ENCODE results near the gene SUCLA2.
"Not testable (repeated sequence)": the region's sequence is repeated elsewhere in the genome, so short reads cannot be mapped to it uniquely, and the experiment has no call there.

SUCLA2 gene

DNA sequence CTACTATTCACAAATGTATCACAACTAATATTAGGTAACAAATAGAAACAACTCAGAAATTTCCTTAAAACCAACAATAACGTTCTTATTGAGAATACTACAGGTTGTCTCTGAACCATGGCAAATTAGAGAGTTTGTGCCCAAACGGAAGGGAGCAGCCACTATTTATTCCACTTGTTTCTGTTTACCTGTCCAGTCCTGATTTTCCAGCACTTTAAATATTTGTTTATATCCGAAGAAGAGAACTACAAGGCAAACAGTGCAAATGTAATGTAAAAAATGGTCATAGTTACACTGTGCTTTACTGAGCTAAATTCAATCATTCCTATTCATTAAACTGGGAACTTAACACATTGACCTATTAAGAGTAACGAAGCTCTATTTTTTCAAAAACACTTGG lies 9.2 kb downstream of the SUCLA2 start:
- DNase-seq (ENCODE audit: low read depth): no peak

GRCh38 chr13:47990920-47991466 lies 10.1 kb downstream of the SUCLA2 start:
- no peak for DNase-seq (ENCODE audit: low read depth)

- no peak for DNase-seq (ENCODE audit: low read depth)
Observed at GRCh38 chr13:47990427-47990826, 10.6 kb downstream of the SUCLA2 start.

GRCh38 chr13:47983070-47983469 lies 18.0 kb downstream of the SUCLA2 start:
- no peak for DNase-seq (ENCODE audit: low read depth)

DNA sequence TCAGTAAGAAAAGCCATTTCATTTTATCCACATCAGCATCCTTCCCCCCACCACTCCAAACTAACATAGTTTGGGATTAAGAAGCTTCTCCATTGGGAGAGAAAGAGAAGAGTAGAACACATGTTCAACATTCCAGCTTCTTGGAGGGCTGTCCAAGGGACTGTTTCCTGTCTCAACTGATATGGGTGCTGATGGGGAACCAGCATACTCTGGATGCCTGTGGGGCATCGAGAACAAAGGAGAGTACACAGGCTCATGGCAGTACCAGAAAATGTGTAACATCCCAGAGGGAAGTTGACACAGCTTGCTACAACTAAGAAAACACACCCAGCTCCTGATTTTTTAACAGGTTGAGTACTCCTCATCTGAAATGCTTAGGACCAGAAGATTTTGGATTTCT lies 24.7 kb downstream of the SUCLA2 start:
- no peak for DNase-seq (ENCODE audit: low read depth)

- DNase-seq (ENCODE audit: low read depth): no peak
Observed at GRCh38 chr13:47964863-47965262, 36.2 kb downstream of the SUCLA2 start.

GRCh38 chr13:47962237-47962636 lies 38.8 kb downstream of the SUCLA2 start:
- no peak for DNase-seq (ENCODE audit: low read depth)

DNA sequence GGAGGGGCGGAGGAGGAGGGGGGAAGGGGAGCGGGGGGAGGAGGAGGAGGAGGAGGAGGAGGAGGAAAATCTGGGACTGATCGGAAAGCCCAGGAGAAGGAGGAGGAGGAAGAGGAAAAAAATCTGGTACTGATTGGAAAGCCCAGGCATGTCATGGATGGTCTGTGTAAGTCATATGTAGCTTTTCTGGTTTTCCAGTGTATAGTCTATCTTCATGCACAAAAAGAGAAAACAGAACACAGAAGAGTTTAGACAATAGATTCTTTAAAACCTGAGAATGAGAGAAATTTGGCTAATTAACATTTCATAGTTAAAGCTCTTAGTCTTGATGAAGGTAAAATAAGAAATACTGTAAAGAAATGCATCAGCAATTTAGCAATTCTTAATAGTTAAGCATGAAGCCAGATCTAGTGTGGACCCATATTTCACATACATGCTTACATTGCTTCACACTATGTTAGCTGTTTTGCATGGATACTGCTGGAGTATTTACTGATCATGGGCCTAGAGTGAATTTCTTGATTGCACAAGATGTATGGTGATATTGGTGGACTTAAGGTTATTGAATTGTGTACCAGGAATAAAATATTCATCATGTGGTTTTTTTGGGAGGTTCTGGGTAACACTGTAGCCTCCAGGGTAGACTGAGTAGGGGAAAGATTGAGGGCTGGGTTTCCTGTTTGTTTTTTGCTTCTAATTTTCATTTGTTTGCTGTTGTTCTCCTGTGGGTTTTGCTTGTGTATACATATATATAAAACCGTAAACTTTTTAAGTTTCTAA lies 41.4 kb downstream of the SUCLA2 start:
- no peak for DNase-seq (ENCODE audit: low read depth)

- no peak for DNase-seq (ENCODE audit: low read depth)
Observed at GRCh38 chr13:47957073-47957472, 44.0 kb downstream of the SUCLA2 start.

GRCh38 chr13:47955836-47956235 lies 45.2 kb downstream of the SUCLA2 start:
- DNase-seq (ENCODE audit: low read depth): no peak

DNA sequence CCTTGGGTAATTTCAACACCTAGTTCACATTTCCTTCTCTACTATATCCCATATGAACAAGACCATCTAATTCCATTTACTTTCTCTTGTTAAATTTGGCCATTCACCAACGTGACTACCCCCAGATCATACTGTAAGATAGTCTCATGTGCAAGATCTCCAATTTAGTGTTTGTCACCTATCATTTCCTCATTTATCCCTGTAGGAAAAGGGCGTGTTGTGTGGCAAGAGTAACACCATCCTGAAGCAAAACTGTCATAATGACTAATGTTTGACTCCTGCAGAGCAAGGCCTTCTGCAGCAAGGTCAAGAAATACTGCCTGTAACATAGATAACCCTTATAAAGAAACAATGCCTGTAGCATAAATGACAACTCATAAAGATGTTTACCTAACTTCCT lies 51.3 kb downstream of the SUCLA2 start:
- no peak for DNase-seq (ENCODE audit: low read depth)

DNA sequence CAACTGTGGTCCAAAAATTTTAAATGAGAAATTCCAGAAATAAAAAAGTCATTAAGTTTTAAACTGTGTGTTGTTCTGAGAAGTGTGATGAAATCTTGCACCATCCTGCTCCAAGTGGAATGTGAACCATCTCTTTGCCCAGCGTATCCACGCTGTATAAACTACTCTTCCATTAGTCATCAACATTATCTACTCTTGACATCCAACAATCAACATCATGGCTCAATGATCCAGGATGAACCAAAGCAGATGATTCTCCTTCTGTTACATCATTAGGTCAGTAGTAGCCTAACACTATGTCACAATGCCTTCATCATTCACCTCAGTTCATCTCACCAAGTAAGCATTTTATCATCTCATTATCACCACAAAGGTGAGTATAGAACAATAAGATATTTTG lies 55.3 kb downstream of the SUCLA2 start:
- no peak for DNase-seq (ENCODE audit: low read depth)

GRCh38 chr13:47945146-47945545 lies 55.9 kb downstream of the SUCLA2 start:
- DNase-seq (ENCODE audit: low read depth): not testable (repeated sequence)

DNA sequence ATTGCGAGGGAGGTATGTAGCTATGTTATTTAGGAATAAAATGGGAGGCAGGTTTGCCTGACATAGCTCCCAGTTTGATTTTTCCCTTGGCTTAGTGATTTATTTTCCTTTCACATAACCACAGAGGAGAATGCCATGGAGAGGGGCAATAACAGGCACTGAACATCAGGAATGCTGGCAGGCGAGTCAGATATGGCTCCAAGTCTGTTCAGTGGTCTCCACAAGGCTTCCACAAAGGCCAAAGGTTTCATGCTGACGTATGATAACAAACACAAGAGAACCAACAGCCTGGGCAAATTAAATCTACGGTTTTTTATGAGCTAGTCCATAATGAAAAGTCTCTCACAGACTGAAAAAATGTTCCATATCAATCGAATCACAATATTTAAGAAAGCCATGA lies 66.7 kb downstream of the SUCLA2 start:
- no peak for DNase-seq (ENCODE audit: low read depth)

GRCh38 chr13:47932950-47933923 lies 67.8 kb downstream of the SUCLA2 start:
- no peak for DNase-seq (ENCODE audit: low read depth)

GRCh38 chr13:47930649-47931165 lies 70.4 kb downstream of the SUCLA2 start:
- DNase-seq (ENCODE audit: low read depth): no peak

GRCh38 chr13:47929156-47929555 lies 71.9 kb downstream of the SUCLA2 start:
- no peak for DNase-seq (ENCODE audit: low read depth)

DNA sequence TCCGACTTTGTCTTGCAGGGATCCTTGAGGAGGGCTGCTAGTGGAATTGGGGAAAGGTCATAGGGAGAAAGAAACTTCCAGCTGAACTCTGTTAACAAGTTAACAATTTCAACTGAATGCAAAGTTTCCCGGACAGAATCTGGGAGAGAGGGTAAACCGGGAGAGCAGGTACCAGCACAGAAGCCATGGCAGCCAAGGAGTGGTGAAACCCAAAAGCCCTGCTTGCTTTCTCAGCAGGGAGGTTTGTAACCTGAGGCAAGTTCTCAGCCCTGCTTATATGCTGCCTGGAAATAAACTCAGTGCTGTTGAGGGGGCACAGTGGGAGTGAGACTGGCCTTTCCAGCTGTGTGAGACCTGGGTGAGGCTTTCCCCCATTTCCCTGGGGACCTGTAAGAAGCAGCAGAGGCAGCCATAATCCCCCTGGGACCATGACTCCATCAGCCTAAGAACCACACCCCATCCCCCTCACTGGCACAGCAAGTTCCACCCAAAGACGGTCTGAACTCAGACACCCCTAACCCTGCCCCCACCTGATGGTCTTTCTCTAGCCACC lies 84.0 kb downstream of the SUCLA2 start:
- no peak for DNase-seq (ENCODE audit: low read depth)

GRCh38 chr13:47908197-47908902 lies 92.7 kb downstream of the SUCLA2 start:
- DNase-seq (ENCODE audit: low read depth): no peak

- DNase-seq (ENCODE audit: low read depth): no peak
Observed at GRCh38 chr13:47904891-47905290, 96.2 kb downstream of the SUCLA2 start.

- DNase-seq (ENCODE audit: low read depth): no peak
Observed at GRCh38 chr13:47904241-47904640, 96.8 kb downstream of the SUCLA2 start.

GRCh38 chr13:47903836-47904235 lies 97.2 kb downstream of the SUCLA2 start:
- DNase-seq (ENCODE audit: low read depth): no peak
